ENCODE results near the gene OTOP2.

OTOP2 gene

GRCh38 chr17:74954115-74954514 lies 30.0 kb downstream of the OTOP2 start:
- ChIA-PET CTCF (no interaction called here), POLR2A (ENCODE audit: low non-redundant PET) (no interaction called here)
- no peak overlapping the region for H3K27ac ChIP-seq
- no peak for DNase-seq (ENCODE audit: low spot score)
- no peak for TF ChIP-seq CTCF (conservative IDR thresholded peaks at IDR 0.05; ENCODE audit: low read depth)

GRCh38 chr17:74954665-74955421 lies 30.8 kb downstream of the OTOP2 start:
- ChIA-PET CTCF (interaction anchor here (0.7 to 1.1 kb wide), 3 partner anchors 29 to 37 kb away, joined by 3 to 6 read pairs (median 6); partner anchors contain the start of gene OTOP2), POLR2A (ENCODE audit: low non-redundant PET) (no interaction called here)
- no peak for TF ChIP-seq CTCF (conservative IDR thresholded peaks at IDR 0.05; ENCODE audit: low read depth)
- DNase-seq (ENCODE audit: low spot score) = no peak
- H3K27ac ChIP-seq = no peak overlapping the region

GRCh38 chr17:74956093-74956492 lies 32.0 kb downstream of the OTOP2 start:
- no peak for DNase-seq (ENCODE audit: low spot score)
- ChIA-PET POLR2A (ENCODE audit: low non-redundant PET) (no interaction called here), CTCF (interaction anchor here (0.9 to 4.0 kb wide), 3 partner anchors 13 to 112 kb away, joined by 3 to 113 read pairs (median 10); partner anchors contain the start of genes OTOP2 and USH1G)
- no peak for TF ChIP-seq CTCF (conservative IDR thresholded peaks at IDR 0.05; ENCODE audit: low read depth)
- no peak overlapping the region for H3K27ac ChIP-seq

- no peak overlapping the region for H3K27ac ChIP-seq
- TF ChIP-seq CTCF (conservative IDR thresholded peaks at IDR 0.05; ENCODE audit: low read depth) = peak; percentile 97
- DNase-seq (ENCODE audit: low spot score) = peak; percentile 78
- ChIA-PET POLR2A (ENCODE audit: low non-redundant PET) (no interaction called here), CTCF (interaction anchor here (0.5 to 4.0 kb wide), 26 partner anchors 8 to 1021 kb away, joined by 3 to 113 read pairs (median 4); partner anchors contain the start of genes ACOX1, MRPL58, OTOP2 and TEN1)
Observed at GRCh38 chr17:74957935-74958740, 34.1 kb downstream of the OTOP2 start.

GRCh38 chr17:74959826-74960515 lies 35.9 kb downstream of the OTOP2 start:
- no peak for TF ChIP-seq CTCF (conservative IDR thresholded peaks at IDR 0.05; ENCODE audit: low read depth)
- ChIA-PET CTCF (interaction anchor here (0.6 to 4.0 kb wide), 6 partner anchors 12 to 52 kb away, joined by 3 to 113 read pairs (median 25); partner anchors contain the start of genes HID1, MRPL58, OTOP2 and USH1G), POLR2A (ENCODE audit: low non-redundant PET) (no interaction called here)
- peak; percentile 46 for DNase-seq (ENCODE audit: low spot score)
- H3K27ac ChIP-seq = peak overlapping the region; percentile 9; the same call in 1 of the 2 replicates

Measured in RWPE1 (cell line).